Measurements from ENCODE around the gene KRTAP4-12. TPM values are rescaled to one million over a fixed set of nuclear protein-coding genes. Genes with fewer than 3 reads are reported as not detected.

KRTAP4-12 gene
- polyA plus RNA-seq, 1 donor from 2014 or later: not detected

DNA sequence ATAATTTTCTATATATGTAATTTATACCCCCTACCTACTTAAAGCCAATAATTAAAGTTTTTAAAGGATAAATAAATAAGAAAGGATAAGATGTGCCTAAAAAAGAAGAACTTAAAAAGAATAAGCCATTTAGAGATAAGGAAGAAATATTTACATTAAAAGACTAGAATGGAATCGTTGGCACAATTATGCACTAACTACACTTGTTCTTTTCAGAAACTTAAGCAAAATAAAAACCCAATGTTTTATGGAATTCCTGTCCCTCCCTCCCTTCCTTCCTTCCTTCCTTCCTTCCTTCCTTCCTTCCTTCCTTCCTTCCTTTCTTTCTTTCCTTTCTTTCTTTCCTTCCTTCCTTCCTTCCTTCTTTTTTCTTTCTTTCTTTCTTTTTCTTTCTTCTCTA, 20.9 kb upstream of the KRTAP4-12 start:
- no peaks in the 10 kb centered on the region for H4K20me1 ChIP-seq (ENCODE audit: insufficient read depth)
- H3K79me2 ChIP-seq (replicated peaks; ENCODE audit: insufficient read depth, low read length): no peaks in the 10 kb centered on the region
- no peaks in the 10 kb centered on the region for H3K36me3 ChIP-seq (ENCODE audit: insufficient read depth, low read length)
- H3K27ac ChIP-seq (ENCODE audit: low read length): no peak overlapping the region
- H3K4me3 ChIP-seq (ENCODE audit: low read length): no peak overlapping the region
- TF ChIP-seq EP300 (conservative IDR thresholded peaks at IDR 0.05; ENCODE audit: poor library complexity, severe bottlenecking) (no peak), REST (IDR thresholded peaks at IDR 0.05; ENCODE audit: borderline replicate concordance) (no peak), SMC3 (conservative IDR thresholded peaks at IDR 0.05; ENCODE audit: poor library complexity) (no peak)
- TF ChIP-seq, protein P1, sequence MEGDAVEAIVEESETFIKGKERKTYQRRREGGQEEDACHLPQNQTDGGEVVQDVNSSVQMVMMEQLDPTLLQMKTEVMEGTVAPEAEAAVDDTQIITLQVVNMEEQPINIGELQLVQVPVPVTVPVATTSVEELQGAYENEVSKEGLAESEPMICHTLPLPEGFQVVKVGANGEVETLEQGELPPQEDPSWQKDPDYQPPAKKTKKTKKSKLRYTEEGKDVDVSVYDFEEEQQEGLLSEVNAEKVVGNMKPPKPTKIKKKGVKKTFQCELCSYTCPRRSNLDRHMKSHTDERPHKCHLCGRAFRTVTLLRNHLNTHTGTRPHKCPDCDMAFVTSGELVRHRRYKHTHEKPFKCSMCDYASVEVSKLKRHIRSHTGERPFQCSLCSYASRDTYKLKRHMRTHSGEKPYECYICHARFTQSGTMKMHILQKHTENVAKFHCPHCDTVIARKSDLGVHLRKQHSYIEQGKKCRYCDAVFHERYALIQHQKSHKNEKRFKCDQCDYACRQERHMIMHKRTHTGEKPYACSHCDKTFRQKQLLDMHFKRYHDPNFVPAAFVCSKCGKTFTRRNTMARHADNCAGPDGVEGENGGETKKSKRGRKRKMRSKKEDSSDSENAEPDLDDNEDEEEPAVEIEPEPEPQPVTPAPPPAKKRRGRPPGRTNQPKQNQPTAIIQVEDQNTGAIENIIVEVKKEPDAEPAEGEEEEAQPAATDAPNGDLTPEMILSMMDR (IDR thresholded peaks at IDR 0.05; ENCODE audit: poor library complexity, severe bottlenecking): no peak
- no peaks in the 10 kb centered on the region for H3K9me2 ChIP-seq (ENCODE audit: insufficient read depth, low read length)
- no peak overlapping the region for H3K4me2 ChIP-seq (ENCODE audit: low read length)
- H2AFZ ChIP-seq (ENCODE audit: low read depth, low read length): no peak overlapping the region
- H3K9me3 ChIP-seq (ENCODE audit: low read length): peaks cover 5% of the 10 kb centered on the region
- no peaks in the 10 kb centered on the region for H3F3A ChIP-seq (ENCODE audit: insufficient read depth, low read length, poor library complexity, severe bottlenecking)
- H3K27me3 ChIP-seq (ENCODE audit: insufficient read depth, low read depth, low read length): no peaks in the 10 kb centered on the region
- no peak overlapping the region for H3K9ac ChIP-seq (ENCODE audit: low read length)

DNA sequence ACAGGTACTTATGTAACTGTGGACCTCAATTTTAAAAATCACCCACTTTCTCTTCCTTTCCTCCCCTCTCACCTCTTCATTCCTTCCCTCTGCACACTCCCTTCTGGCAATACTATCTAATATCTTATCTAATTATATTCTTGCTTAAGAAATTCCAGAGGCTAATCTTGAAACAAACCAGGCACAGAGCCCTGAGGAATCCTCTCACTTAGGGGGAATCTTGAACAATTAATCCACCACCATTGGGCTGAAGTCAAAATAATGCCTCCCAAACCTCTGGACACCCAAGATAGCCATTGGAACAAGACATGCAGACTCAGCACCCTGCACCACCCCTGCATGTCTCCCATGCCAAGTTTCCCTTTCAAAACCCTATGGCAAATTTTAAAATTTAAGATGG, 17.4 kb upstream of the KRTAP4-12 start:
- H3K79me2 ChIP-seq (replicated peaks; ENCODE audit: insufficient read depth, low read length): no peaks in the 10 kb centered on the region
- H3K4me3 ChIP-seq (ENCODE audit: low read length): no peak overlapping the region
- no peaks in the 10 kb centered on the region for H3K36me3 ChIP-seq (ENCODE audit: insufficient read depth, low read length)
- no peak overlapping the region for H2AFZ ChIP-seq (ENCODE audit: low read depth, low read length)
- no peaks in the 10 kb centered on the region for H4K20me1 ChIP-seq (ENCODE audit: insufficient read depth)
- TF ChIP-seq POLR2AphosphoS5 (IDR thresholded peaks at IDR 0.05): no peak
- TF ChIP-seq EZH2 (IDR thresholded peaks at IDR 0.05; ENCODE audit: borderline replicate concordance, insufficient read depth, low read length, poor library complexity, severe bottlenecking): no peak
- TF ChIP-seq EP300 (conservative IDR thresholded peaks at IDR 0.05; ENCODE audit: poor library complexity, severe bottlenecking): no peak
- no peak for TF ChIP-seq MXI1 (conservative IDR thresholded peaks at IDR 0.05; ENCODE audit: poor library complexity, severe bottlenecking)
- TF ChIP-seq, protein P1 (IDR thresholded peaks at IDR 0.05; ENCODE audit: poor library complexity, severe bottlenecking): no peak
- no peak for TF ChIP-seq RAD21 (conservative IDR thresholded peaks at IDR 0.05)
- TF ChIP-seq SMC3 (conservative IDR thresholded peaks at IDR 0.05; ENCODE audit: poor library complexity): no peak
- no peak for TF ChIP-seq TAF1 (IDR thresholded peaks at IDR 0.05; ENCODE audit: low read depth)
- no peak for TF ChIP-seq REST (IDR thresholded peaks at IDR 0.05; ENCODE audit: borderline replicate concordance)
- H3K4me2 ChIP-seq (ENCODE audit: low read length): no peak overlapping the region
- H3K9ac ChIP-seq (ENCODE audit: low read length): no peak overlapping the region
- no peaks in the 10 kb centered on the region for H3F3A ChIP-seq (ENCODE audit: insufficient read depth, low read length, poor library complexity, severe bottlenecking)
- no peaks in the 10 kb centered on the region for H3K27me3 ChIP-seq (ENCODE audit: insufficient read depth, low read depth, low read length)
- H3K9me2 ChIP-seq (ENCODE audit: insufficient read depth, low read length): no peaks in the 10 kb centered on the region
- H3K27ac ChIP-seq (ENCODE audit: low read length): no peak overlapping the region
- peaks cover 5% of the 10 kb centered on the region for H3K9me3 ChIP-seq (ENCODE audit: low read length)

Measured in neural cell (in vitro differentiated cells).